HepG2 (cell line): ENCODE measurements around the gene SMOC1. TPM values are rescaled to one million over a fixed set of nuclear protein-coding genes. Genes with fewer than 3 reads are reported as not detected.
A peak's percentile ranks its signal among the peaks of the same experiment; 100 is the strongest.

Experiments
- AGO1 ChIP-seq: fragments of 200-400 bp; formaldehyde crosslinking; IDR thresholded peaks from 2 replicates; pipeline ENCODE4 v1.6.1; 2017; ENCODE audit warnings: mild to moderate bottlenecking, low read depth, low read length, moderate library complexity; ENCODE audit not compliant: poor library complexity, severe bottlenecking
- KLF16 ChIP-seq, 2 experiments: sonication (generic) in 1 of 2; formaldehyde crosslinking in 1 of 2; IDR thresholded peaks; 2 replicates each; pipeline versions ENCODE4 v1.6.1 to v1.8.0; 2016 to 2023; ENCODE audit warnings: missing genetic modification reagents in 2 of 2, missing compliant biosample characterization in 1 of 2
- NFE2L2 ChIP-seq: fragments of 150-350 bp; IDR thresholded peaks from 2 replicates; pipeline ENCODE4 v1.6.1; 2014; ENCODE audit warnings: low read length
- PAF1 ChIP-seq: IDR thresholded peaks from 2 replicates; pipeline ENCODE4 v1.6.1; 2016; ENCODE audit warnings: missing genetic modification reagents, missing compliant biosample characterization
- PAXIP1 ChIP-seq: sonication (generic); formaldehyde crosslinking; conservative IDR thresholded peaks from 2 replicates; pipeline ENCODE4 v1.4.0; 2020; ENCODE audit warnings: mild to moderate bottlenecking, missing genetic modification reagents, moderate library complexity
- PHF5A ChIP-seq: IDR thresholded peaks from one replicate; pipeline ENCODE4 v1.6.1; 2018; ENCODE audit warnings: low read depth, missing genetic modification reagents; ENCODE audit not compliant: unreplicated experiment
- RCOR2 ChIP-seq: IDR thresholded peaks from 2 replicates; pipeline ENCODE4 v1.6.1; 2016; ENCODE audit warnings: missing biosample characterization, missing genetic modification reagents
- SAP130 ChIP-seq: IDR thresholded peaks from 2 replicates; pipeline ENCODE4 v1.6.1; 2016; ENCODE audit warnings: low read depth
- TCF12 ChIP-seq, 2 experiments: fragments of 450-650 bp in 1 of 2; sonication (generic) in 1 of 2; formaldehyde crosslinking in 1 of 2; IDR thresholded peaks; 2 replicates each; pipeline versions ENCODE4 v1.6.1 to v1.8.0; 2017 to 2022; ENCODE audit warnings: antibody characterized with exemption in 1 of 2, mild to moderate bottlenecking in 1 of 2, missing genetic modification reagents in 1 of 2, moderate library complexity in 1 of 2
- ZC3H4 ChIP-seq: sonication (generic); formaldehyde crosslinking; IDR thresholded peaks from 2 replicates; pipeline ENCODE4 v1.4.0; 2020; ENCODE audit warnings: missing genetic modification reagents, borderline replicate concordance
- ZFP37 ChIP-seq: sonication (generic); formaldehyde crosslinking; IDR thresholded peaks from 2 replicates; pipeline ENCODE4 v1.4.0; 2020; ENCODE audit warnings: missing genetic modification reagents, borderline replicate concordance
- ZFX ChIP-seq: sonication (generic); formaldehyde crosslinking; IDR thresholded peaks from 2 replicates; pipeline ENCODE4 v1.4.0; 2020; ENCODE audit warnings: mild to moderate bottlenecking, low read depth, missing genetic modification reagents, moderate library complexity
- ZNF124 ChIP-seq: sonication (generic); formaldehyde crosslinking; IDR thresholded peaks from 2 replicates; pipeline ENCODE4 v1.4.0; 2020; ENCODE audit warnings: missing genetic modification reagents
- ZNF251 ChIP-seq: sonication (generic); formaldehyde crosslinking; IDR thresholded peaks from 2 replicates; pipeline ENCODE4 v1.9.0; 2021; ENCODE audit warnings: mild to moderate bottlenecking, missing genetic modification reagents
- ZNF329 ChIP-seq: sonication (generic); formaldehyde crosslinking; IDR thresholded peaks from 2 replicates; pipeline ENCODE4 v1.9.0; 2021; ENCODE audit warnings: low read depth, mild to moderate bottlenecking, missing genetic modification reagents
- ZNF337 ChIP-seq: sonication (generic); formaldehyde crosslinking; IDR thresholded peaks from 2 replicates; pipeline ENCODE4 v1.5.1; 2020; ENCODE audit warnings: missing genetic modification reagents, low read depth, mild to moderate bottlenecking, borderline replicate concordance
- ZNF367 ChIP-seq: sonication (generic); formaldehyde crosslinking; IDR thresholded peaks from 2 replicates; pipeline ENCODE4 v1.4.0; 2020; ENCODE audit warnings: missing genetic modification reagents, borderline replicate concordance
- ZNF75D ChIP-seq: sonication (generic); formaldehyde crosslinking; IDR thresholded peaks from 2 replicates; pipeline ENCODE4 v1.8.1; 2023; ENCODE audit warnings: missing genetic modification reagents, mild to moderate bottlenecking, borderline replicate concordance
- polyA plus RNA-seq, 8 experiments: library from polyadenylated mRNA; depleted of rRNA in 3 of 8; stranded (reverse) in 7 of 8; unstranded in 1 of 8; fragments of >200 nt; fragmentation: Illumina TruSeq in 4 of 8; extraction: Trizol in 4 of 8; gene quantifications; 2 replicates each; pipeline versions ENCODE4 v1.2.1 to v1.2.3, GENCODE V29; 2011 to 2016; ENCODE audit warnings: low read depth in 4 of 8, missing spikeins in 1 of 8, mixed read lengths in 1 of 8; ENCODE audit not compliant: insufficient read depth in 1 of 8
- total RNA-seq, 5 experiments: library from RNA; depleted of rRNA; stranded (reverse); fragments of >200 nt; fragmentation: Illumina TruSeq; extraction: Trizol; gene quantifications; 2 replicates each; pipeline ENCODE4 v1.2.3, GENCODE V29; 2016; ENCODE audit warnings: low read depth in 1 of 5
- TF ChIP-seq, protein P1 (sequence below): sonication (generic); formaldehyde crosslinking; conservative IDR thresholded peaks from 2 replicates; pipeline ENCODE4 v1.4.0; 2020; ENCODE audit warnings: missing genetic modification reagents
- TF ChIP-seq, protein P2 (sequence below): sonication (generic); formaldehyde crosslinking; IDR thresholded peaks from 2 replicates; pipeline ENCODE4 v1.4.0; 2020; ENCODE audit warnings: mild to moderate bottlenecking, missing genetic modification reagents, borderline replicate concordance

SMOC1 gene
- total and polyA plus RNA-seq, 2 of the 13 experiments (the other 11 are each of a cell fraction or from before 2014, with no cell fraction given): 17.8 to 35.6 TPM

GRCh38 chr14:70045844-70046535, 166.8 kb downstream of the SMOC1 start (continued):
- TF ChIP-seq, protein P1, sequence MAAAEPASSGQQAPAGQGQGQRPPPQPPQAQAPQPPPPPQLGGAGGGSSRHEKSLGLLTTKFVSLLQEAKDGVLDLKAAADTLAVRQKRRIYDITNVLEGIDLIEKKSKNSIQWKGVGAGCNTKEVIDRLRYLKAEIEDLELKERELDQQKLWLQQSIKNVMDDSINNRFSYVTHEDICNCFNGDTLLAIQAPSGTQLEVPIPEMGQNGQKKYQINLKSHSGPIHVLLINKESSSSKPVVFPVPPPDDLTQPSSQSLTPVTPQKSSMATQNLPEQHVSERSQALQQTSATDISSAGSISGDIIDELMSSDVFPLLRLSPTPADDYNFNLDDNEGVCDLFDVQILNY: no peak
- TF ChIP-seq TCF12 (IDR thresholded peaks at IDR 0.05) (no peak), TCF12 (CRISPR knock-in tag; IDR thresholded peaks at IDR 0.05) (no peak), ZNF329 (CRISPR knock-in tag) (0 out of 2 replicates have a peak, but pooled peaks have one; percentile 33), ZNF367 (no peak), ZC3H4 (CRISPR knock-in tag) (no peak), NFE2L2 (no peak), AGO1 (no peak), ZFX (peak; percentile 90), PAXIP1 (CRISPR knock-in tag) (peak; percentile 62), RCOR2 (peak; percentile 73; the same call in 1 of the 2 replicates), SAP130 (peak; percentile 77), KLF16 (CRISPR knock-in tag; IDR thresholded peaks at IDR 0.05) (peak in 1 of 2 experiments; percentile 73; a peak in 1 of 4 replicates), PAF1 (CRISPR knock-in tag) (no peak), ZNF124 (CRISPR knock-in tag) (peak; percentile 83), ZNF251 (CRISPR knock-in tag) (0 out of 2 replicates have a peak, but pooled peaks have one; percentile 36), ZFP37 (CRISPR knock-in tag) (no peak), PHF5A (CRISPR knock-in tag) (peak; percentile 75), ZNF337 (CRISPR knock-in tag) (no peak), ZNF75D (CRISPR knock-in tag) (no peak)
- TF ChIP-seq, protein P2, sequence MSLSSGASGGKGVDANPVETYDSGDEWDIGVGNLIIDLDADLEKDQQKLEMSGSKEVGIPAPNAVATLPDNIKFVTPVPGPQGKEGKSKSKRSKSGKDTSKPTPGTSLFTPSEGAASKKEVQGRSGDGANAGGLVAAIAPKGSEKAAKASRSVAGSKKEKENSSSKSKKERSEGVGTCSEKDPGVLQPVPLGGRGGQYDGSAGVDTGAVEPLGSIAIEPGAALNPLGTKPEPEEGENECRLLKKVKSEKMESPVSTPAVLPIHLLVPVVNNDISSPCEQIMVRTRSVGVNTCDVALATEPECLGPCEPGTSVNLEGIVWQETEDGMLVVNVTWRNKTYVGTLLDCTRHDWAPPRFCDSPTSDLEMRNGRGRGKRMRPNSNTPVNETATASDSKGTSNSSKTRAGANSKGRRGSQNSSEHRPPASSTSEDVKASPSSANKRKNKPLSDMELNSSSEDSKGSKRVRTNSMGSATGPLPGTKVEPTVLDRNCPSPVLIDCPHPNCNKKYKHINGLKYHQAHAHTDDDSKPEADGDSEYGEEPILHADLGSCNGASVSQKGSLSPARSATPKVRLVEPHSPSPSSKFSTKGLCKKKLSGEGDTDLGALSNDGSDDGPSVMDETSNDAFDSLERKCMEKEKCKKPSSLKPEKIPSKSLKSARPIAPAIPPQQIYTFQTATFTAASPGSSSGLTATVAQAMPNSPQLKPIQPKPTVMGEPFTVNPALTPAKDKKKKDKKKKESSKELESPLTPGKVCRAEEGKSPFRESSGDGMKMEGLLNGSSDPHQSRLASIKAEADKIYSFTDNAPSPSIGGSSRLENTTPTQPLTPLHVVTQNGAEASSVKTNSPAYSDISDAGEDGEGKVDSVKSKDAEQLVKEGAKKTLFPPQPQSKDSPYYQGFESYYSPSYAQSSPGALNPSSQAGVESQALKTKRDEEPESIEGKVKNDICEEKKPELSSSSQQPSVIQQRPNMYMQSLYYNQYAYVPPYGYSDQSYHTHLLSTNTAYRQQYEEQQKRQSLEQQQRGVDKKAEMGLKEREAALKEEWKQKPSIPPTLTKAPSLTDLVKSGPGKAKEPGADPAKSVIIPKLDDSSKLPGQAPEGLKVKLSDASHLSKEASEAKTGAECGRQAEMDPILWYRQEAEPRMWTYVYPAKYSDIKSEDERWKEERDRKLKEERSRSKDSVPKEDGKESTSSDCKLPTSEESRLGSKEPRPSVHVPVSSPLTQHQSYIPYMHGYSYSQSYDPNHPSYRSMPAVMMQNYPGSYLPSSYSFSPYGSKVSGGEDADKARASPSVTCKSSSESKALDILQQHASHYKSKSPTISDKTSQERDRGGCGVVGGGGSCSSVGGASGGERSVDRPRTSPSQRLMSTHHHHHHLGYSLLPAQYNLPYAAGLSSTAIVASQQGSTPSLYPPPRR (CRISPR knock-in tag): peak; percentile 82
